ENCODE data around the gene SLC25A47.

Gene SLC25A47

DNA sequence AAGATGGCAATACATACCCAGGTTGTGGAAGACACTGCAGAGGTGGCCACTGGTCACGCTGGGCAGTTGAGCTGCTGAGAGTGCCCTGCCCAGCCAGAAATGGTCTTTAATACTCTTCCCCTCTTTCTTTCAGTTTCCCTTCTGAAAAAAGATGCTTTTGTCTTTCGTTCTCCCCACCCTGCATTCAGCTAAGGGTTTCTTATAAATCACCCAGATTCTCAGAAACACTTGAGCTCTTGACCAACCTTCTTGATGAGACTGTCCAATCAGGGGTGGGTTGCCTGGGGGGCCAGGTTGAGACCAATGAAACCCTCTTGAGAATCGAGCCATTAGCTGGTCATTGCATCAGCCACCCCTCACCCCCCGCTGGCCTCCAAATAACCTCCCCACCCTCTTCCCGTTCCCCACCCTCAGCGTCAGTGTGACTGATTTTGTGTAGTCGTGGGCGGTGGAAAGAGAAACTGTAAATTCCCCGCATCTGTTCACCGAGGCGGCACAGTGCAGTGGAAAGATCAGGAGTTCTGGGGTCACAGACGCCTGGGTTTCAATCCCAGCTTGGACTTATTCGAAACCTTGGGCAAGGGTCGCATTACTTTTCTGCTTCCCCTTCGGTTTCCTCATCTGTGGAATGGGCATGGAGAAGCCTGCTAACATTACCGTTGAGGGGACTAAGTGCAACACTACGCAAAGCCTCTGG lies 52.3 kb downstream of the SLC25A47 start:
- in situ Hi-C loops (cut with MboI; ENCODE audit: low sequenced_read_pairs, unreplicated experiment): loop anchor here (25.0 kb wide), 1 partner anchor 1262 kb away; no protein-coding TSS in a partner anchor
- TF ChIP-seq, protein P1, sequence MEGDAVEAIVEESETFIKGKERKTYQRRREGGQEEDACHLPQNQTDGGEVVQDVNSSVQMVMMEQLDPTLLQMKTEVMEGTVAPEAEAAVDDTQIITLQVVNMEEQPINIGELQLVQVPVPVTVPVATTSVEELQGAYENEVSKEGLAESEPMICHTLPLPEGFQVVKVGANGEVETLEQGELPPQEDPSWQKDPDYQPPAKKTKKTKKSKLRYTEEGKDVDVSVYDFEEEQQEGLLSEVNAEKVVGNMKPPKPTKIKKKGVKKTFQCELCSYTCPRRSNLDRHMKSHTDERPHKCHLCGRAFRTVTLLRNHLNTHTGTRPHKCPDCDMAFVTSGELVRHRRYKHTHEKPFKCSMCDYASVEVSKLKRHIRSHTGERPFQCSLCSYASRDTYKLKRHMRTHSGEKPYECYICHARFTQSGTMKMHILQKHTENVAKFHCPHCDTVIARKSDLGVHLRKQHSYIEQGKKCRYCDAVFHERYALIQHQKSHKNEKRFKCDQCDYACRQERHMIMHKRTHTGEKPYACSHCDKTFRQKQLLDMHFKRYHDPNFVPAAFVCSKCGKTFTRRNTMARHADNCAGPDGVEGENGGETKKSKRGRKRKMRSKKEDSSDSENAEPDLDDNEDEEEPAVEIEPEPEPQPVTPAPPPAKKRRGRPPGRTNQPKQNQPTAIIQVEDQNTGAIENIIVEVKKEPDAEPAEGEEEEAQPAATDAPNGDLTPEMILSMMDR (IDR thresholded peaks at IDR 0.05; ENCODE audit: borderline replicate concordance, control extremely low read depth, extremely low read depth, insufficient read depth, missing control alignments): no peak
- DNase-seq (ENCODE audit: low spot score): peak; percentile 78

DNA sequence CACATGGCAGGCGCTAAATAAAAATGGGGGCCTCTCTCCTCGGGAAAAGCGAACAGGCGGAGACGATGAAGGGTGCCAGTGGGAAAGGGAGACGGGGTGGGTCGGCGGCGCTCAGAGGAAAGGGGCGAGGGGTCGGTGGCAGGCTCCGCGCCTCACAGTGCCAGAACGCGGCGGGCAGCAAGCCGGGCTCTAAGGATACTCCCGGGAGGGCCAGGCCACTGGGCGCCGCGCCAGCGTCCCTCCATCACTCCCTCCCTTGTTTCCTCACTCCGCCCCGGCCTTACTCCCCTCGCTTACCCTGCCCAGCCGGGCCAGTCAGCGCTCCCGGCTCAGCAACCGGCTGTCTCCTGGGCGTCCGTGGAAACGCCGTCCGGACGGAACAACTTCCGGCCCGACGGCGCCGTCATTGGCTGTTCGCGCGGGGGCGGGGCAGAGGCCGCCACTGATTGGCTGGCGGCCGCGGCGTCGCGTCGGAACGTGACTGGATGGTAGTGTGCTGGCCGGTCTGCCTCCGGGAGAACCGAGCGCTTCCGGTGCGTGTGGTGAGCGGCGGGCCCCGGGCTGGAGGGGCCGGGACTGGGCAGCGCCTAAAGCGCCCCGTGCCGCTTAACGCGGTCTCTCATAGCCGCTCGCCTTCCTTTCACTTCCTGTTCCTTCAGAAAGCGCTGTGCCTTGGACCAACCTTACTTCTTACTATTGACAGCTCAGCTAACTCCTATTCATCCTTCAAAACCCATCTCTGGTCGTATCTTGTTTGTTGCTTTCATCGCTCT lies 53.0 kb downstream of the SLC25A47 start, which contains the start of gene WDR25:
WDR25 (plus strand) TSS at position 523 of the 773 bp plus-strand sequence.
- peak; percentile 93 for DNase-seq (ENCODE audit: low spot score)
- in situ Hi-C loops (cut with MboI; ENCODE audit: low sequenced_read_pairs, unreplicated experiment): loop anchor here (25.0 kb wide), 1 partner anchor 1261 kb away; no protein-coding TSS in a partner anchor
- TF ChIP-seq, protein P1 (IDR thresholded peaks at IDR 0.05; ENCODE audit: borderline replicate concordance, control extremely low read depth, extremely low read depth, insufficient read depth, missing control alignments): no peak

DNA sequence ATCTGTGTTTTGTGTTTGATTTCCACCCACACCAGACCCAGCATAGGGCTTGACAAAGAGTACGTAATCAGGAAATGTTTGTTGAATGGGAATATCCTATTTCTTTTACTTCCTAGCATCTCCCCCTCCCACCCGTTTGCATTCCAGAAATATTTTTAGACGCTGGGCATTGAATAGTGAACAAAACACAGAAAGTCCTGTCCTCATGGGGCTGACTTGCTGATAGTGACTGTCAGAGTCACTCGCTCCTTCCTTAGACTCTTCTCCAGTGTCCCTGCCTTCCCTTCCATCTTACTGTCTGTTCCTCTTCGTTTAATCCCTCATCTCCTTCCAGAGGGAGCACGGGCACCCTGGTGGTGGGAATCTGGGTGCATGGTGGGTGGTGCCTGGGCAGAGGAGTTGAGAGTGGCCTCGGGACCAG lies 53.6 kb downstream of the SLC25A47 start:
- TF ChIP-seq, protein P1 (IDR thresholded peaks at IDR 0.05; ENCODE audit: borderline replicate concordance, control extremely low read depth, extremely low read depth, insufficient read depth, missing control alignments): no peak
- no peak for DNase-seq (ENCODE audit: low spot score)
- in situ Hi-C loops (cut with MboI; ENCODE audit: low sequenced_read_pairs, unreplicated experiment): loop anchor here (25.0 kb wide), 1 partner anchor 1261 kb away; no protein-coding TSS in a partner anchor
